HFF-Myc (cell line): ENCODE data around the gene PCDHGA12.
"Not testable (repeated sequence)": the region's sequence is repeated elsewhere in the genome, so short reads cannot be mapped to it uniquely, and the experiment has no call there.

Experiments used
- DNase-seq: peaks from one replicate; pipeline ENCODE4 v3.0.0-alpha.2; 2011; ENCODE audit warnings: low read depth; ENCODE audit errors: extremely low read depth
- H3K4me3 ChIP-seq: replicated peaks from 2 replicates; pipeline ENCODE4 v1.5.1; 2011; ENCODE audit warnings: low read depth, mild to moderate bottlenecking, control low read depth, low read length
- TF ChIP-seq, protein P1 (sequence below): IDR thresholded peaks from 2 replicates; pipeline ENCODE4 v1.5.1; 2012; ENCODE audit warnings: mild to moderate bottlenecking, low read depth, low read length, control low read depth; ENCODE audit errors: missing control alignments

The PCDHGA12 gene

DNA sequence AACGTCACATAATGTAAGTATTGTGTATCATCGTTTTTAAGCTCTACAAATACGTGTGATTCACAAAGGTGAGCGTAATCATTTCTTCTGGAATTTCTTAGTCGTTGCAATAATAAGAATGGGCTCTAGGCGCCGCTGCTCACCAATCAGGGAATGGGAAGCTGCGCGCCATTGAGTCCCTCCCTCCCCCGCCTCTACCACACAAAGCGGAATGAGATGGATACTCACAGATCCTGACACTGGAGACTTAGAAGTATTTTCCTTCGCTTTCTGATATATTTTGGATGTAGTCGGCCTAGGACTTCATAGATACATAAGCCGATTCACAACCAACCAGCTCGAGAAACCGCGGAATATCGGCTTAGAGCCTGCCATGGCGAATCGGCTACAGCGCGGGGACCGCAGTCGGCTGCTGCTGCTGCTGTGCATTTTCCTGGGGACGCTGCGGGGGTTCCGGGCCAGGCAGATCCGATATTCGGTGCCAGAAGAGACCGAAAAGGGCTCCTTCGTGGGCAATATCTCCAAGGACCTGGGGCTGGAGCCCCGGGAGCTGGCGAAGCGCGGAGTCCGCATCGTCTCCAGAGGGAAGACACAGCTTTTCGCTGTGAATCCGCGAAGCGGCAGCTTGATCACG lies 9.3 kb upstream of the PCDHGA12 start, which contains the start of gene PCDHGA11:
PCDHGA11 (plus strand) TSS at position 197 of the 634 bp plus-strand sequence; CDS start at position 374, 177 bp downstream.
- TF ChIP-seq, protein P1, sequence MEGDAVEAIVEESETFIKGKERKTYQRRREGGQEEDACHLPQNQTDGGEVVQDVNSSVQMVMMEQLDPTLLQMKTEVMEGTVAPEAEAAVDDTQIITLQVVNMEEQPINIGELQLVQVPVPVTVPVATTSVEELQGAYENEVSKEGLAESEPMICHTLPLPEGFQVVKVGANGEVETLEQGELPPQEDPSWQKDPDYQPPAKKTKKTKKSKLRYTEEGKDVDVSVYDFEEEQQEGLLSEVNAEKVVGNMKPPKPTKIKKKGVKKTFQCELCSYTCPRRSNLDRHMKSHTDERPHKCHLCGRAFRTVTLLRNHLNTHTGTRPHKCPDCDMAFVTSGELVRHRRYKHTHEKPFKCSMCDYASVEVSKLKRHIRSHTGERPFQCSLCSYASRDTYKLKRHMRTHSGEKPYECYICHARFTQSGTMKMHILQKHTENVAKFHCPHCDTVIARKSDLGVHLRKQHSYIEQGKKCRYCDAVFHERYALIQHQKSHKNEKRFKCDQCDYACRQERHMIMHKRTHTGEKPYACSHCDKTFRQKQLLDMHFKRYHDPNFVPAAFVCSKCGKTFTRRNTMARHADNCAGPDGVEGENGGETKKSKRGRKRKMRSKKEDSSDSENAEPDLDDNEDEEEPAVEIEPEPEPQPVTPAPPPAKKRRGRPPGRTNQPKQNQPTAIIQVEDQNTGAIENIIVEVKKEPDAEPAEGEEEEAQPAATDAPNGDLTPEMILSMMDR, result peak; percentile 54
- H3K4me3 ChIP-seq, result peak within 1 kb of the TSS; percentile 42
- no peak for DNase-seq

DNA sequence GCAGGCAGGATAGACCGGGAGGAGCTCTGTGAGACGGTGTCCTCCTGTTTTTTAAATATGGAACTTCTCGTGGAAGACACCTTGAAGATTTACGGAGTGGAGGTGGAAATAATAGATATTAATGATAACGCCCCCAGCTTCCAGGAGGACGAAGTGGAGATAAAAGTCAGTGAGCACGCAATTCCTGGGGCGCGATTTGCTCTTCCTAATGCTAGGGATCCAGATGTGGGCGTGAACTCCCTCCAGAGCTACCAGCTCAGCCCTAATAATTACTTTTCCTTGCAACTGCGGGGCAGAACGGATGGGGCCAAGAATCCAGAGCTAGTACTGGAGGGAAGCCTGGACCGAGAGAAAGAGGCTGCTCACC lies 8.8 kb upstream of the PCDHGA12 start:
- DNase-seq, result no peak
- TF ChIP-seq, protein P1, result no peak
- H3K4me3 ChIP-seq, result peak overlapping the region; percentile 42

DNA sequence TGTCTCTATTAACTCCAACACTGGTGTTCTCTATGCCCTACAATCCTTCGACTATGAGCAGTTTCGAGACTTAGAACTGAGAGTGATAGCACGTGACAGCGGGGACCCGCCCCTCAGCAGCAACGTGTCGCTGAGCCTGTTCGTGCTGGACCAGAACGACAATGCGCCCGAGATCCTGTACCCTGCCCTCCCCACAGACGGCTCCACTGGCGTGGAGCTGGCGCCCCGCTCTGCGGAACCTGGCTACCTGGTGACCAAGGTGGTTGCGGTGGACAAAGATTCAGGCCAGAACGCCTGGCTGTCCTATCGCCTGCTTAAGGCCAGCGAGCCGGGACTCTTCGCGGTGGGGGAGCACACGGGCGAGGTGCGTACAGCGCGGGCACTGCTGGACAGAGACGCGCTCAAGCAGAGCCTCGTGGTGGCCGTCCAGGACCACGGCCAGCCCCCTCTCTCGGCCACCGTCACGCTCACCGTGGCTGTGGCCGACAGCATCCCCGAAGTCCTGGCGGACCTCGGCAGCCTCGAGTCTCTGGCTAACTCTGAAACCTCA lies 7.5 kb upstream of the PCDHGA12 start:
- TF ChIP-seq, protein P1, result no peak
- no peak overlapping the region for H3K4me3 ChIP-seq

DNA sequence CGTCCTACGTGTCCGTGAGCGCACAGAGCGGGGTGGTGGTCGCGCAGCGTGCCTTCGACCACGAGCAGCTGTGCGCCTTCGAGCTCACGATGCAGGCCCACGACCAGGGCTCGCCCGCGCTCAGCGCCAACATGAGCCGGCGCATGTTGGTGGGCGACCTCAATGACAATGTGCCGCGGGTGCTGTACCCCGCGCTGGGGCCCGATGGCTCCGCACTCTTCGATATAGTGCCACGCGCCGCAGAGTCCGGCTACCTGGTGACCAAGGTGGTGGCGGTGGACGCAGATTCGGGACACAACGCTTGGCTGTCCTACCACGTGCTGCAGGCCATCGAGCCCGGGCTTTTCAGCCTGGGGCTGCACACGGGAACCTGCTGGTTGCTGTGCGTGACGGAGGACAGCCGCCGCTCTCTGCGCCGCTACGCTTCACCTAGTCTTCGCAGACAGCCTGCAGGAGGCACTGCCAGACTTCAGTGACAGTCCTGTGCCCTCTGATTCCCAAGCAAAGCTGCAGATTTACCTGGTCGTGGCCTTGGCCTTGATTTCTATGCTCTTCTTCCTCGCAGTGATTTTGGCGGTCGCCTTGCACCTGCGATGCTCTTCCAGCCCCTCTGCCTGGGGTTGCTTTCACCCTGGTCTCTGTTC lies 2.4 kb upstream of the PCDHGA12 start:
- no peak overlapping the region for H3K4me3 ChIP-seq
- TF ChIP-seq, protein P1, result no peak
- no peak for DNase-seq

More for the DNA sequence above, 7.5 kb upstream of the PCDHGA12 start:
- no peak for DNase-seq

DNA sequence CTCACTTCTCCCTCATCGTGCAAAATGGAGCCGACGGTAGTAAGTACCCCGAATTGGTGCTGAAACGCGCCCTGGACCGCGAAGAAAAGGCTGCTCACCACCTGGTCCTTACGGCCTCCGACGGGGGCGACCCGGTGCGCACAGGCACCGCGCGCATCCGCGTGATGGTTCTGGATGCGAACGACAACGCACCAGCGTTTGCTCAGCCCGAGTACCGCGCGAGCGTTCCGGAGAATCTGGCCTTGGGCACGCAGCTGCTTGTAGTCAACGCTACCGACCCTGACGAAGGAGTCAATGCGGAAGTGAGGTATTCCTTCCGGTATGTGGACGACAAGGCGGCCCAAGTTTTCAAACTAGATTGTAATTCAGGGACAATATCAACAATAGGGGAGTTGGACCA lies 979 bp downstream of the PCDHGA12 start:
- no peak for DNase-seq
- H3K4me3 ChIP-seq, result peak overlapping the region; percentile 26
- TF ChIP-seq, protein P1, result no peak

DNA sequence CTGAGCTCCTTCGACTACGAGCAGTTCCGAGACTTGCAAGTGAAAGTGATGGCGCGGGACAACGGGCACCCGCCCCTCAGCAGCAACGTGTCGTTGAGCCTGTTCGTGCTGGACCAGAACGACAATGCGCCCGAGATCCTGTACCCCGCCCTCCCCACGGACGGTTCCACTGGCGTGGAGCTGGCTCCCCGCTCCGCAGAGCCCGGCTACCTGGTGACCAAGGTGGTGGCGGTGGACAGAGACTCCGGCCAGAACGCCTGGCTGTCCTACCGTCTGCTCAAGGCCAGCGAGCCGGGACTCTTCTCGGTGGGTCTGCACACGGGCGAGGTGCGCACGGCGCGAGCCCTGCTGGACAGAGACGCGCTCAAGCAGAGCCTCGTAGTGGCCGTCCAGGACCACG lies 2.0 kb downstream of the PCDHGA12 start:
- H3K4me3 ChIP-seq, DNase-seq: not testable (repeated sequence)

DNA sequence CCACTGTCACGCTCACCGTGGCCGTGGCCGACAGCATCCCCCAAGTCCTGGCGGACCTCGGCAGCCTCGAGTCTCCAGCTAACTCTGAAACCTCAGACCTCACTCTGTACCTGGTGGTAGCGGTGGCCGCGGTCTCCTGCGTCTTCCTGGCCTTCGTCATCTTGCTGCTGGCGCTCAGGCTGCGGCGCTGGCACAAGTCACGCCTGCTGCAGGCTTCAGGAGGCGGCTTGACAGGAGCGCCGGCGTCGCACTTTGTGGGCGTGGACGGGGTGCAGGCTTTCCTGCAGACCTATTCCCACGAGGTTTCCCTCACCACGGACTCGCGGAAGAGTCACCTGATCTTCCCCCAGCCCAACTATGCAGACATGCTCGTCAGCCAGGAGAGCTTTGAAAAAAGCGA lies 2.4 kb downstream of the PCDHGA12 start:
- H3K4me3 ChIP-seq, DNase-seq: not testable (repeated sequence)

DNA sequence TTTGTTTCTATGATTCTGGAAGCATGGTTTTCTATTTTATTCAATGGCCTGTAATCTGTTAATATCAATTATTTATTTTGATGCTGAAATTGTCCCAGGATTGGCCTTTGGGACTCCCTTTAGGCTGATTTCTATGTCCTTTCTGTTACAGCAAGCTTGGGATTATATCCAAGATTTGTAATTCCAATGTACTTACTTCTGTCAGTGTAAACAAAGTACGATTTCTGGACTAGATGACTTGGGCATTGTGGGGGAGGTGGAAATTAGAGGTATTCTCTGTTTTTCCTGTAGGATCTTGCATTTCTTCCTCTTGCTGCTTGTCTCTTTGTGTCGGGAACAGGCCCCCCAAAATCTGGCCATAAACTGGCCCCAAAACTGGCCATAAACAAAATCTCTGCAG lies 3.7 kb downstream of the PCDHGA12 start:
- DNase-seq, result no peak
- H3K4me3 ChIP-seq, result no peak overlapping the region
- TF ChIP-seq, protein P1, result no peak
